Body of pancreas (tissue), 4 donors: ENCODE results near the gene ZBTB49. TPM values are rescaled to one million over a fixed set of nuclear protein-coding genes. Genes with fewer than 3 reads are reported as not detected.

ENCODE experiments used
- ATAC-seq: fragments of 150-250 bp; one replicate; pipeline ENCODE4 v1.9.1; 2016
- DNase-seq, 4 donors: peaks; one replicate each; pipeline ENCODE4 v3.0.0-alpha.2; 2019
- H3K27ac ChIP-seq, 4 donors: fragments of 200-600 bp; sonication (generic); 1 replicate in 3 of 4; 2 replicates in 1 of 4; pipeline versions ENCODE4 v1.5.1 to v1.6.1; 2016 to 2019; ENCODE audit warnings: mild to moderate bottlenecking in 1 of 4, mixed read lengths in 1 of 4, moderate library complexity in 1 of 4
- H3K27me3 ChIP-seq, 2 donors: fragments of 200-600 bp; sonication (generic); one replicate each; pipeline ENCODE4 v1.6.0; 2016; ENCODE audit warnings: mild to moderate bottlenecking in 1 of 2
- H3K36me3 ChIP-seq, 2 donors: fragments of 200-600 bp; sonication (generic); replicated peaks in 1 of 2; 2 replicates each; pipeline ENCODE4 v1.5.1; 2016; ENCODE audit warnings: low read depth in 2 of 2; ENCODE audit not compliant: insufficient read depth in 1 of 2
- H3K4me1 ChIP-seq: fragments of 200-600 bp; sonication (generic); one replicate; pipeline ENCODE4 v1.6.0; 2016
- H3K4me3 ChIP-seq, 2 donors: fragments of 200-600 bp; sonication (generic); 1 replicate in 1 of 2; 2 replicates in 1 of 2; pipeline ENCODE4 v1.5.1; 2016 to 2019
- H3K9me3 ChIP-seq, 3 donors: fragments of 200-600 bp; sonication (generic); 1 replicate in 2 of 3; 2 replicates in 1 of 3; pipeline ENCODE4 v1.5.1; 2016
- CTCF ChIP-seq, 7 experiments: fragments of 450-650 bp in 4 of 7; fragments of 200-600 bp in 3 of 7; sonication (generic) in 3 of 7; IDR thresholded peaks; one replicate each; pipeline ENCODE4 v1.5.1; 2016 to 2019; ENCODE audit warnings: antibody characterized with exemption in 7 of 7
- POLR2A ChIP-seq, 3 donors: fragments of 450-650 bp; IDR thresholded peaks; one replicate each; pipeline ENCODE4 v1.6.1; 2016; ENCODE audit warnings: antibody characterized with exemption in 3 of 3, mild to moderate bottlenecking in 2 of 3
- WGBS, 2 donors: methylation state at CpG; one replicate each; pipeline ENCODE4 v1.1.5; 2017; 5-methylcytosine and 5-hydroxymethylcytosine counted together
- intact Hi-C: fragments of 100-400 bp; cut with DNase I; formaldehyde crosslinking; loops from one replicate; pipeline ENCODE4 v1.15.1; 2023
- total RNA-seq, 2 donors: library from RNA; depleted of rRNA; stranded (reverse); fragments of >200 nt; gene quantifications; one replicate each; pipeline ENCODE4 v1.1.0, GENCODE V29; 2016

ZBTB49 gene
- total RNA-seq, 2 donors from 2014 or later: 9.1 to 23.4 TPM

DNA sequence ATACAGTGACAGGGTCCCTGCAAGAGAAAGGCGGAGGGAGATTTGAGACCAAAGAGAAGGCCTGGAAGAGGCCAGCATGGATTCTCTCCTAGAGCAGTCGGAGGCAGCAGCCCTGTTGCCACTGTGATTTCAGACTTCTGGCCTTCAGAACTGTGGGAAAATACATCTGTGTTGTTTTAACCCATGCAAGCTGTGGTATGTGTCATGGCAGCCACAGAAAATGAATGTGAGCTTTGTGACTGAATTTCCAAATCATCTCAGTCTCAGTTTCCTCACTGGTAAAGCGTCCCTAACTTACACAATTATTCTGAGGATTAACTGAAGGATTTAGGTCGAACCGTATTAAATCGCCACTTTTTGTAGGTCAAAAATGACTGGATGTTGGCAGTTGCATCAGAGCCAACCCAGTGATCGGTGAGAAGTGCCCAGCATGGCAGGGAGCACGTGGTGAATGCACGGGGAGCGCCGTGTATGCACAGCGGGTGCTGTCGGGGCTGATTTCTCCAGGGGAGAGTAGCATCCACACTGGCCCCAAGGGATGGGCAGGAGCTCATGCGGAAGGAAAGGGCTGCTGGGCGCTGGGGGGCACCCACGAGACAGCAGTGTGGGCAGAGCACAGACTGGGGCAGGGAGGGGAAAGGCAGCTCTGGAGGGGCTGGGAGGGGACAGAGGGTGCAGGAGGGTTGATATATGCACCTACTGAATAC lies 73.1 kb downstream of the ZBTB49 start:
- 62 to 67% methylated on average over 16 of the region's 16 CpGs for WGBS, 2 donors
- intact Hi-C loops: no loop called here
- H3K27ac ChIP-seq: no peak overlapping the region
- no peak overlapping the region for H3K4me3 ChIP-seq
- no peak for ATAC-seq
- no peaks in the 10 kb centered on the region for H3K36me3 ChIP-seq
- H3K9me3 ChIP-seq: no peaks in the 10 kb centered on the region
- DNase-seq: no peak
- H3K27me3 ChIP-seq: no peaks in the 10 kb centered on the region
- TF ChIP-seq POLR2A (IDR thresholded peaks at IDR 0.05) (no peak), CTCF (IDR thresholded peaks at IDR 0.05) (no peak)
- no peaks in the 10 kb centered on the region for H3K4me1 ChIP-seq

DNA sequence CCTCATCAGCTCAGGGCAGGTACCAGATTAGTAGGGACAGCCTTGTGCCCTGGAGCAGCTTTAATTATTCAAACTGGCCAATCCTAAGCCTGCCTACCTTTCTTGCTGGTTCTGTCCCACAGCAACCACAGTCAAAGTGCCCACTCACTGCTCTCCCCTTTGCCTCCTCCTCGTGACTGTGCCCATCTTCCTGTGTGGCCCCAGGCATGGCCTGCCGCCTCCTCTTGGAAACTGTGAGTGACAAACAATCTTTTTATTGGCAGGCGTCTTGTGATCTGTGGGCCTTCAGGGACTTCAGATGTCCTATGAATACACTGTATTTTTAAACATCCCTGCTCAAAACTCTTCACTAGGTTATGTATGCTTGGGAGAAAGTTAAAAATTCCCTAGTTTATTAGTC lies 74.0 kb downstream of the ZBTB49 start:
- 71 to 82% methylated on average over 3 of the region's 3 CpGs for WGBS, 2 donors
- intact Hi-C loops: no loop called here
- no peak for ATAC-seq

DNA sequence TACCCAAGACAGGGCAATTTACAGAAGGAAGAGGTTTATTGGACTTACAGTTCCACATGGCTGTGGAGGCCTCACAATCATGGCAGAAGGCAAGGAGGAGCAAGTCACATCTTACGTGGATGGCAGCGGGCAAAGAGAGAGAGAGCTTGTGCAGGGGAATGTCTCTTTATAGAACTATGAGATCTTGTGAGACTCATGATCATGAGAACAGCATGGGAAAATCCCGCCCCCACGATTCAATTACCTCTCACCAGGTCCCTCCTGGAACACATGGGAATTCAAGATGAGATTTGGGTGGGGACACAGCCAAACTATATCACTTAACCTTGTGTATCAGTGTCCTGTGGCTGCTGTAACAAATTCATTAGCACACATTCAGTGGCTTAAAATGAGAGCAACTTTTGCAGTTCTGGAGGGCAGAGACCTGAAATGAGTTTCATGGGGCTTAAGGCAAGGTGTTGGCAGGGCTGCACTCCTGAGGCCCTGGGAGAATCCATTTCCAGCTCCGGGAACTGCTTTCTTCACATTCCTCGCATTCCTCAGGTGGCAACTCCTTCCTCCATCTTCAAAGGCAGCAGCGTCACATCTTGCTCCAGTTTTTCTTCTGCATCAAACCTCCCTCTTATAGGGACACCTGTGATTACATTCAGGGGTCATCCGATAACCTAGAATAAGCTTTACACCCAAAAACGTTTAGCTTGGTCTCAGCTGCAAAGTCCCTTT lies 74.6 kb downstream of the ZBTB49 start:
- Histone ChIP-seq H3K9me3 (no peaks in the 10 kb centered on the region), H3K27ac (no peak overlapping the region), H3K4me3 (no peak overlapping the region), H3K36me3 (no peaks in the 10 kb centered on the region), H3K27me3 (no peaks in the 10 kb centered on the region), H3K4me1 (no peaks in the 10 kb centered on the region)
- intact Hi-C loops: no loop called here
- 66 to 71% methylated on average over 9 of the region's 9 CpGs for WGBS, 2 donors
- ATAC-seq (no peak), DNase-seq (no peak)
- TF ChIP-seq CTCF (IDR thresholded peaks at IDR 0.05) (no peak), POLR2A (IDR thresholded peaks at IDR 0.05) (no peak)

More for the DNA sequence above, 74.0 kb downstream of the ZBTB49 start:
- no peak for TF ChIP-seq CTCF (IDR thresholded peaks at IDR 0.05)
- TF ChIP-seq POLR2A (IDR thresholded peaks at IDR 0.05): no peak
- Histone ChIP-seq H3K27me3 (no peaks in the 10 kb centered on the region), H3K4me1 (no peaks in the 10 kb centered on the region), H3K4me3 (no peak overlapping the region), H3K36me3 (no peaks in the 10 kb centered on the region), H3K27ac (no peak overlapping the region), H3K9me3 (no peaks in the 10 kb centered on the region)
- DNase-seq: no peak

GRCh38 chr4:4368809-4369580 lies 78.9 kb downstream of the ZBTB49 start:
- TF ChIP-seq CTCF (IDR thresholded peaks at IDR 0.05) (no peak), POLR2A (IDR thresholded peaks at IDR 0.05) (no peak)
- no peak for DNase-seq
- no peak for ATAC-seq
- Histone ChIP-seq H3K4me3 (no peak overlapping the region), H3K27ac (no peak overlapping the region), H3K27me3 (no peaks in the 10 kb centered on the region), H3K36me3 (no peaks in the 10 kb centered on the region), H3K9me3 (no peaks in the 10 kb centered on the region), H3K4me1 (no peaks in the 10 kb centered on the region)
- 64 to 65% methylated on average over 11 of the region's 11 CpGs for WGBS, 2 donors
- intact Hi-C loops: no loop called here

Other genes with a start within 250 kb of the ZBTB49 start
- gene OTOP1, start 63.3 kb upstream of the ZBTB49 start, total RNA-seq: not detected
- 10 to 100 TPM; 12.9 to 17.1 TPM for gene TMEM128, start 42.0 kb upstream of the ZBTB49 start, total RNA-seq
- gene LYAR, start 97 bp upstream of the ZBTB49 start, total RNA-seq: 10 to 100 TPM in 1 of 2 donors, 1 to 10 TPM in 1; 7.6 to 12.5 TPM
- 1 to 10 TPM in 1 of 2 donors, under 1 TPM in 1; 0.78 to 1.3 TPM for gene NSG1, start 96.9 kb downstream of the ZBTB49 start, total RNA-seq